Parathyroid adenoma (tissue), 2 donors: ENCODE results near the gene LAIR1.
A peak's percentile ranks its signal among the peaks of the same experiment; 100 is the strongest.
"Not testable (repeated sequence)": the region's sequence is repeated elsewhere in the genome, so short reads cannot be mapped to it uniquely, and the experiment has no call there.

ENCODE experiments used
- H2AFZ ChIP-seq: fragments of 300-600 bp; sonication (generic); one replicate; pipeline ENCODE4 v1.7.0; 2017; ENCODE audit warnings: antibody characterized with exemption, mild to moderate bottlenecking
- H3K27ac ChIP-seq: fragments of 300-600 bp; sonication (generic); one replicate; pipeline ENCODE4 v1.7.0; 2017
- H3K27me3 ChIP-seq: fragments of 300-600 bp; sonication (generic); one replicate; pipeline ENCODE4 v1.7.0; 2017; ENCODE audit warnings: low read length; ENCODE audit not compliant: control insufficient read depth, insufficient read depth
- H3K36me3 ChIP-seq: fragments of 300-600 bp; sonication (generic); one replicate; pipeline ENCODE4 v1.7.0; 2017; ENCODE audit warnings: low read length; ENCODE audit not compliant: control insufficient read depth, insufficient read depth
- H3K4me1 ChIP-seq: fragments of 300-600 bp; sonication (generic); one replicate; pipeline ENCODE4 v1.7.0; 2017; ENCODE audit warnings: control low read depth
- H3K4me2 ChIP-seq: fragments of 300-600 bp; sonication (generic); one replicate; pipeline ENCODE4 v1.7.0; 2017; ENCODE audit warnings: low read length
- H3K4me3 ChIP-seq: fragments of 300-600 bp; sonication (generic); one replicate; pipeline ENCODE4 v1.7.0; 2017; ENCODE audit warnings: low read depth, low read length
- H3K79me2 ChIP-seq: fragments of 300-600 bp; sonication (generic); one replicate; pipeline ENCODE4 v1.7.0; 2017; ENCODE audit warnings: control low read depth
- H3K9ac ChIP-seq: fragments of 300-600 bp; sonication (generic); one replicate; pipeline ENCODE4 v1.7.0; 2017; ENCODE audit warnings: mild to moderate bottlenecking
- H3K9me3 ChIP-seq: fragments of 300-600 bp; sonication (generic); one replicate; pipeline ENCODE4 v1.7.0; 2017; ENCODE audit warnings: low read length; ENCODE audit not compliant: control insufficient read depth
- TF ChIP-seq, protein P1 (sequence below): fragments of 300-600 bp; sonication (generic); IDR thresholded peaks from one replicate; pipeline ENCODE4 v1.7.0; 2017; ENCODE audit warnings: antibody characterized with exemption, mild to moderate bottlenecking
- donor health status: primary hyperparathyroidism.

The LAIR1 gene

DNA sequence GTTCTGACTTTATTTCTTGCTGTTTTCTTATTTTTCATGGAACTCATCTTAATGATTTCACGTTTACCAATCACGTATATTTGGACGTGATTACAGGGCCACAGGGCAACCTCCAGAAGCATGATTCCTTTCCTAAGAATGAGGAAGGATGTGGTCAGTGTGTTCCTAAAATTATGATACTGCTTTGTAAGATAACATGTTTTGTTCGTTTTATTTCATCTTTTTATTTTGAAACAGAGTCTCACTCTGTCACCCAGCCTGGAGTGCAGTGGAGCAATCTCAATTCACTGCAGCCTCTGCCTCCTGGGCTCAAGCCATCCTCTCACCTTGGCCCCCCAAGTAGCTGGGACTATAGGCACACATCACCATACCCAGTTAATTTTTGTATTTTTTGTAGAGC is 24.8 kb upstream of the LAIR1 start:
- TF ChIP-seq, protein P1, sequence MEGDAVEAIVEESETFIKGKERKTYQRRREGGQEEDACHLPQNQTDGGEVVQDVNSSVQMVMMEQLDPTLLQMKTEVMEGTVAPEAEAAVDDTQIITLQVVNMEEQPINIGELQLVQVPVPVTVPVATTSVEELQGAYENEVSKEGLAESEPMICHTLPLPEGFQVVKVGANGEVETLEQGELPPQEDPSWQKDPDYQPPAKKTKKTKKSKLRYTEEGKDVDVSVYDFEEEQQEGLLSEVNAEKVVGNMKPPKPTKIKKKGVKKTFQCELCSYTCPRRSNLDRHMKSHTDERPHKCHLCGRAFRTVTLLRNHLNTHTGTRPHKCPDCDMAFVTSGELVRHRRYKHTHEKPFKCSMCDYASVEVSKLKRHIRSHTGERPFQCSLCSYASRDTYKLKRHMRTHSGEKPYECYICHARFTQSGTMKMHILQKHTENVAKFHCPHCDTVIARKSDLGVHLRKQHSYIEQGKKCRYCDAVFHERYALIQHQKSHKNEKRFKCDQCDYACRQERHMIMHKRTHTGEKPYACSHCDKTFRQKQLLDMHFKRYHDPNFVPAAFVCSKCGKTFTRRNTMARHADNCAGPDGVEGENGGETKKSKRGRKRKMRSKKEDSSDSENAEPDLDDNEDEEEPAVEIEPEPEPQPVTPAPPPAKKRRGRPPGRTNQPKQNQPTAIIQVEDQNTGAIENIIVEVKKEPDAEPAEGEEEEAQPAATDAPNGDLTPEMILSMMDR, result no peak
- H3K79me2 ChIP-seq, result no peaks in the 10 kb centered on the region
- H3K9ac ChIP-seq, result no peak overlapping the region
- H2AFZ ChIP-seq, result no peak overlapping the region
- no peak overlapping the region for H3K4me3 ChIP-seq
- H3K4me1 ChIP-seq, result no peaks in the 10 kb centered on the region
- H3K9me3 ChIP-seq, result no peaks in the 10 kb centered on the region
- H3K27me3 ChIP-seq, result peaks cover 4% of the 10 kb centered on the region
- no peak overlapping the region for H3K27ac ChIP-seq
- H3K4me2 ChIP-seq, result no peak overlapping the region
- H3K36me3 ChIP-seq, result no peaks in the 10 kb centered on the region

DNA sequence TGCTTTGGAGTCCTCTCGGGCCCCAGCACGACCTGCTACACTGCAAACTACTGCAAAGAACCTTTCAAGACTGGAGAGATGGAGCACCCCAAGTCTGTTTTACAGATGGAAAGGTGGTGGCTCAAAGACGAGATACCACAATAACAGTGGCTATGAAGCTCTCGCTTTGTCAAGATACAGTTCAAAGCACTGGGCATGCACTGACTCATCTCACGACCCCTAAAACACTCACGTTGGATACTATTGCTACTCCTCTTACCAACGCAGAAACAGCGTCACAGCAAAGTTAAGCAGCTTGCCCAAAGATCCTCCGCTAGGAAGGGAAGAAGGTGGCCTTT is 24.0 kb upstream of the LAIR1 start:
- H3K4me2 ChIP-seq, result peak overlapping the region; percentile 39
- peaks cover 4% of the 10 kb centered on the region for H3K27me3 ChIP-seq
- TF ChIP-seq, protein P1, result no peak
- no peak overlapping the region for H3K9ac ChIP-seq
- no peaks in the 10 kb centered on the region for H3K36me3 ChIP-seq
- H3K4me3 ChIP-seq, result no peak overlapping the region
- no peaks in the 10 kb centered on the region for H3K9me3 ChIP-seq
- H3K79me2 ChIP-seq, result no peaks in the 10 kb centered on the region
- no peaks in the 10 kb centered on the region for H3K4me1 ChIP-seq
- H3K27ac ChIP-seq, result no peak overlapping the region
- peak overlapping the region; percentile 29 for H2AFZ ChIP-seq

DNA sequence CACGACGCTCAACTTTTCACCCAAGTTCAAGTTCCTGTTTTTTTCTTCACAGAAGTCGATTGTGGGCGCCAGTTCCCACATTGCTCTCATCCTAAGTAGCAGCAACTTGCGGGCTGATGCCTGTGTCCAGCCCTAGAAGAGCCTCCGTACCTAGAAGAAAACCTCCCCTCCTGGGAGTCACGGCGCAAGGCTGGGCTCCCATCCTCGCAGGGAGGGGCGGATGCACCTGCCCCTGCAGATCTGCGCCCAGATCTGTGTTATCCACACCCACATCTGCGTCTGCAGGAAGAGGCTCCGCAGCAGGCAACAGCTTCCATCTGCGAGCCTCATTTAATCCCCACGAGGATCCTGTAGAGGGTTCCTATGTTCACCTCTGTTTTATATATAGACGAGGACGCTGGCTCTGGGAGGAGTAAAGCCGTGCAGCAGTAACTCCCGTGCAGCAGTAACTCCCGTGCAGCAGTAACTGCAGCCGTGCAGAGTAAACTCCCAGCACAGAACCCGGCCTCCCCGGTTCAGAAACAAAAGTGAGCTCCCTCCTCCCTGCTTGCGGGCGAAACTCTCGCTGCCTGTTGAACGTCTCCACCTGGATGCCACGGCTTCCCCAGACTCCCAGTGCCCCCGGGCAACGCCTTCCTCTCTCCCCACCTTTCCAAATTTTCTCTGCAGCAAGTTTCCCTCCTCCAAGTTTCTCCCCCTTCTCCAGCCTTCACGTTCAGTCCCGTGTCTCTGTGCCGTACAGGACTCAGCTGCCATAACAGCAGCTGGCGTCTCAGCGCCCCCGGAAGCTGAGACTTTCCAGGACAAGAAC is 23.5 kb upstream of the LAIR1 start:
- no peak overlapping the region for H3K27ac ChIP-seq
- TF ChIP-seq, protein P1, result no peak
- H2AFZ ChIP-seq, result peak overlapping the region; percentile 29
- H3K36me3 ChIP-seq, result no peaks in the 10 kb centered on the region
- H3K4me1 ChIP-seq, result no peaks in the 10 kb centered on the region
- H3K9ac ChIP-seq, result no peak overlapping the region
- peaks cover 4% of the 10 kb centered on the region for H3K27me3 ChIP-seq
- peak overlapping the region; percentile 3 for H3K4me3 ChIP-seq
- H3K4me2 ChIP-seq, result peak overlapping the region; percentile 39
- H3K9me3 ChIP-seq, result no peaks in the 10 kb centered on the region
- H3K79me2 ChIP-seq, result no peaks in the 10 kb centered on the region

DNA sequence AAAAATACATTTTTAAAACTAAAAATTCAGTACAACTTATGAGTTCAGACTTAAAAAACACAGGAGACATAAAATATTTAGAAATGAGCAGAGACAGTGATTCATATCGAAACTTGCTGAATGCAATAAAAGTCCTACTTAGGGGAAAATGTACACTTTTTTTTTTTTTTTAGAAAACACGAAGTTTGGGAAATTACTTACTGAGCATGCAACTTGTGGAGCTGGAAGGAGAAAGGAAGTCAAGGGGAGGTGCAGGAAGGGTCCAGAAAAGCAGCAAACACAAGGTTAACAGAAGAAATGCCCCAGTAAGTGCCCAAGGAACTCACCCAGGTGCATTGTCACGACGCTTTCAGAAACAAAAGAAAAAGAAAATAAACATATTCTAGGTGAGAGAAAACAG is 18.6 kb upstream of the LAIR1 start:
- H3K4me1 ChIP-seq, result no peaks in the 10 kb centered on the region
- H3K9me3 ChIP-seq, result no peaks in the 10 kb centered on the region
- H3K4me3 ChIP-seq, result no peak overlapping the region
- H3K79me2 ChIP-seq, result no peaks in the 10 kb centered on the region
- no peaks in the 10 kb centered on the region for H3K36me3 ChIP-seq
- H2AFZ ChIP-seq, result no peak overlapping the region
- H3K4me2 ChIP-seq, result no peak overlapping the region
- no peak overlapping the region for H3K9ac ChIP-seq
- H3K27me3 ChIP-seq, result no peaks in the 10 kb centered on the region
- TF ChIP-seq, protein P1, result no peak
- no peak overlapping the region for H3K27ac ChIP-seq

DNA sequence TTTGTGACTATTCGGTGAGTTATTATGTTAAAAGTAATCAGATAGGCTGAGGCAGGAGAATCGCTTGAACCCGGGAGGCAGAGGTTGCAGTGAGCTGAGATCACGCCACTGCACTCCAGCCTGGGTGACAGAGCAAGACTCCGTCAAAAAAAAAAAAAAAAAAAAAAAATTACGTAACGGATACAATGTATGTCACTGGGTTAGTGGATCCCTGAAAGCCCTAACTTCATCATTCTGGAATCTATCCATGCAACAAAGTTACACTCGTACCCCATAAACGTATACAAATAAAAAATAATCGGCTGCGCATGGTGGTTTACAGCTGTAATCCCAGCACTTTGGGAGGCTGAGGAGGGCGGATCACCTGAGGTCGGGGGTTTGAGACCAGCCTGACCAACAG is 17.3 kb upstream of the LAIR1 start:
- not testable (repeated sequence) for H3K36me3 ChIP-seq, H3K4me3 ChIP-seq, H3K27me3 ChIP-seq, H3K4me2 ChIP-seq, H2AFZ ChIP-seq, H3K79me2 ChIP-seq, H3K9ac ChIP-seq, H3K27ac ChIP-seq, H3K9me3 ChIP-seq, H3K4me1 ChIP-seq
